Activated gamma-delta T cell treated with Interleukin-2 at 50 U/mL for 16 hours (primary cell): ENCODE data around the gene C1QTNF2.
"Not testable (repeated sequence)": the region's sequence is repeated elsewhere in the genome, so short reads cannot be mapped to it uniquely, and the experiment has no call there.

Experiments
- DNase-seq: peaks from one replicate; pipeline ENCODE4 v3.0.0-alpha.2; 2020

C1QTNF2 gene

DNA sequence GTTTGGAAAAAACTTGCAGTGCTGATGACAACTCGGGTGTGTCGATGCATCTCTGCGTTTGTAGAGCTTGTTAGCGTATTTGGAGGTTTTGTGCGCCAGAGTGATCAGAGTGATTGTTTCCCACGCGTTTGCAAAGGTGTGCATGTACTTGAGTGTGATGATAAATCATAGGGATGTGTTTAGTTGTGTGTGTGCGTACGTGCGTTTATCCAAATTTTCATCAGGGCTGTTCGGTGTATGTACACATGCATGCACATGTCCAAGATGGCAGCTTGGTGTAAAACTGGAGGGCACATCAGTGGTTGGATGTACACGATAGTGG, 248 bp upstream of the C1QTNF2 start:
- DNase-seq, result no peak

DNA sequence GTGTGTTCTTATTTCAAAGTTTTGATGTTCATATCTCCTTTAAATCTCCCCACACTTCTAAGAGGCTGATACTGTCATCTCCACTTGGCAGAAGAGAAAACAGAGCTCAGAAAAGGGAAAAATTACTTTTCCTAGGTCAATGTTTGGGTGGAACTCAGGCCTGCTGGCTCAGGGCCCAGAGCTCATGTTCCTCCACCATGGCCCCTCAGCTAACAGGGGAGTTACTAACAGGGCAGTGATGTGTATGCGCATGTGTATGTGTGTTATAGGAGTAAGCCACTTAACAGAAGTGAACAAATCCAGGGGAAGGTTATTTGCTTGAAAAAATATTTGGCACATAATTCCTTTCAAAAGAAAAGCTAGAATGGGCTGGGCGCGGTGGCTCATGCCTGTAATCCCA, 2.5 kb downstream of the C1QTNF2 start:
- DNase-seq, result no peak

DNA sequence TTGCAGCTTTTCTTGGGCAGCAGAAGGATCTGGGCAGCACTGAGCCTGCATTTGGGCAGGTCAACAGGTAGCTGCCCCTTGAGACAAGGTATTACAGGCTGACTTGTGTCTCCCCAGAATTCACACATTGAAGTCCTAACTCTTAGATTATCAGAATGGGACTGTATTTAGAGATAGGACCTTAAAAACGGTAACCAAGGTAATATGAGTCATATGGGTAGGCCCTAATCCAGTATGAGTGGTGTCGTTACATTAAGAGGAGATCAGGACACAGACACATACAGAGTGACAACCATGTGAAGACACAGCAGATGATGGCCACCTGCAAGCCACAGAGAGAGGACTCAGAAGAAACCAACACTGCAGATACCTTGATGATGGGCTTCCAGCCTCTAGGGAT, 3.2 kb downstream of the C1QTNF2 start:
- DNase-seq, result no peak

DNA sequence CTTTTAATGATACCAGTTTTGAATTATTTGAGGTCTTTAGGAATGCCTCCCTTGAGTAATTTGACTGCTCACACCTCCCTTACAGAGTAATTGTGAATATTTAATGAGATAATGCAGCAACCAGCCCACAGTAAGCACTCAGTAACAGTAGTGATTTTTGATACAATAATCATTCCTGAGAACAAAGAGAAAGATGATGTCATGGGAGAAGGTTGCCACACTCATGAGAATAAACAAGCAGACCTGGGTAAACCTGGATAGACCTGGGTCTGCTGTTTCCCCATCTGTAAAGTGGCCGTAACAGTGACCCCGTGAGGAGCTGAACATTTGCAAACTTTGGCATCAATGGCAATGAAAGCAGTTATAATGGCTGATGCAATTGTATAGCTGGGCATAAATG, 4.2 kb downstream of the C1QTNF2 start:
- DNase-seq, result no peak

DNA sequence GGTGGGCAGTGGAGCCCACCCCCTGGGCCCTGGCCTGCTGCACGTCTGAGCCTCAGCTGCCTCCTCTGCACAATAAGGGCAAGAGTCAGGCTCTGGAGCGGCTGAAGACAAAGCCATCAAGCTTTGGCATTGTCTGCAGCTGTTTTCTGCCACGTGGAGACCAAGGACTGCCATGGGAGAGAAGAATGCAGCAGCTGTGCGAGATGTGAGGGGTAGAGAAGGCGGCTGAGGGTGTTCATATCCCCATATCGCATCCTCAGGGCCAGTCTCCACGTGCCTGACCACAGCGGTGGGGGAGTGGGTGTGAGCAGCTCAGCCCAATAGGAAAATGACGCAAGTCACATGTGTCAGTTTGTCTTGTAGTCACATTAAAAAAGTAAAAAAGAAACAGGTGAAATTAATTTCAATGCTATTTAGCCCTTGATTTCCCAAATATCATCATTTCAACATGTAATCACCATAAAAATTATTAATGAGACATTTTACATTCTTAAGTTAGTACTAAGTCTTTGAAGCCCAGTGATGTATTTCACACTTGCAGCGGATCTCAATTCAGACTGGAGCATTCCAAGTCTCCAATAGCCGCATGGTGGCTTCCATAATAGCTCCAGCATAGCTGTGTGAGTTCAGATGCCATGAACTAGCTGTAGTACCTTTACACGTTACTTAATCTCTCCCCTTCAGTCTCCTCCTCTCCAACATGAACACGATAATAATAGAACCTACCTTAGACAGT, 6.6 kb downstream of the C1QTNF2 start:
- DNase-seq, result no peak

DNA sequence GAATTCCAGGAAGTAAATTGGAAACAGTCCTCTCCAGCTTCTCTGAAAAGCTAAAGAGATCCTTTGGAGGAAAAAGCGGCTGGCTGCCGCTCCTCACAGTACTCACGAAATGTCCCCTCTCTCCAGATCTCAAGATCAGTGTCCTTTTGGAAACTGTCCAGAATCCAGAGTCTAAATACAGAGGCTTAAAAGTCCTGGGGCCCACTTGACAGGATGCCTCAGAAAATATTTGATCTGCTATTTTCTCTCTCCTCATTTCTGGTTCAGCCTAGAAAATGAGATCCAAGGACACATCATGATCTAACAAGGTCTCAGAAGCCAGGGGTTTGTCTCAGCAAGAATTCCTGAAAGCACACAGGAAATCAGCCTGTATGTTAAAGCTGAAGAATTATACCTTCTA, 7.2 kb downstream of the C1QTNF2 start:
- DNase-seq, result no peak

DNA sequence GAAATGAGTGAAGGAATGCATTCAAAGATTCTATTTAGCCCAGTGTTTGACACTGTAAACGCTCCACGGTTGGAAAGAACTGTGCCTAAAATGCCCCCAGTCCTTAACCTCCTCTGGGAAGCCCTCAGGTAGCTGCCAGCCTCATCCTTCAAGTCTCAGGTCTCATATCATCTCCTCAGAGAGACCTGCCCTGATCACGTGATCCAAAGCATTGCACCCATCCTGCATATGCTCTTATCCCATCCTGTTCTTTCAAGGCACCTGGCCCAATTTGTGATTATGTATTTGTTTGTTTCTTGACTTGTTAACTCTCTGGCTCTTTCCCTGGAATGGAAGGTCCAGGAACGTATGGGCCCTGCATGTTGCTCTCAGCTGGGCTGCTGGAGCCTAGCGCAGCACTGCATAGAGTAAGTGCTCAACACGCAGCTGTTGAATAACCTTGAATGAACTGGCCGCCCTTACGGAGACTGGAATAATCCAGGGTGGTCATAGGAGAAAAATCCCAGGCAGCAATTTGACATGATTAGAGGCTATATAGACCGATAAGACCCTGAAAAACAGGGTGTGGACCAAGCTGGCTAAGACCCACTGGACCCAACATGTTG, 8.7 kb downstream of the C1QTNF2 start:
- DNase-seq, result no peak

DNA sequence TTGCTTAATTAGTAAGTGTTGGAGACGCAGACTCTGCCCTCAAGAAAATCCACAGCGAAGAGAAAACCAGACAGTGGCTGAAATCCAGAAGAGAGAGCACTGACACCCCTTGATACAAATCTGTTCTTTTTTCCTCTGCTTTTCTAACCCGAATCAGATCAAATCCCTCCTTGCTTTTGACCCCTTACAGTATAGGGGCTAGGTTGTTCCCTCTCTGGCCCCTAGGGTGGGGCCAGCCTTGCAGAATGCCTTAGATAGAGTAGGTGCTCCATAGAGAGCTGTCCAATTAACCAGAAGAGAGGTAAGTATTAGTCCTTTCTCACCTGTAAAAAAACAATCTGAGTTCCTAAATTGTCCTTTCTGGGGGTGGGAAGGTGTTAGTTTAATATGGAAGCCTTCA, 10.1 kb downstream of the C1QTNF2 start:
- no peak for DNase-seq

DNA sequence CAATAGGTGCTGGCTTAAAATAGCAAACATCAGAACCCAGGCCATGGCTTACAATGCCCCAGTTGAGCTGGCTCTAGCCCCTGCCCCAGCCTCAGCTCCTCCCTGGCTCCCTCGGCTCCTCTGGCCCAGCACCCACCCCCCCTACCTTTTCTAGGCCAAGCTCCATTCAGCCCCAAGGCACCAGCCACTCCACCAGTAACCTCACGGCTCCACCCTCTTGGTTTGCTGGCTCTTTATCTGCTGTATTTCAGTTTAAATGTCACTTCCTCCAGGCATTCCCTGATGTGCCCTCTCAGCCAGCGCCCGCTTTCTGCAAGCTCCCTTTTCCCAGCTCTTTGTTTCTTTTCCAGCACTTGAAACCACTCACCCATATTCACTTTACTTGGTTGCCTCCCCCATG, 10.6 kb downstream of the C1QTNF2 start:
- DNase-seq, result no peak

DNA sequence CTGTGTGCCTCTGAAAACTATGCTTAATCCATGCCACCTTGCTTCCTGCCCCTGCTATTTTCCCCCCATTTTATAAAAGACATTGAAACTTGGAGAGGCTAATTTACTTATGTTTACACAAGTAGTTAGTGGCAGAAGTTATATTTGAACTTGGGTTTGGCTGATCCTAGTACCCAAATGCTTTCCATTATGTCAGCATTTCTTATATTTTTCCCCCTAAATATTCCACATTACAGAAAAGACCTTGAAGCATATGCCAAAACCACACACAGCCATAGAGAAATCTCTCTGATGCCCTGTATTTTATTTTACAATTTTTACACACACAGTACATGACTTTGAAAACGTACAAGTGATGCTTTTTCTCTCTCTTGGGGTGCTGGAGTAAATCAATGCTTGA, 11.2 kb downstream of the C1QTNF2 start:
- DNase-seq, result no peak

DNA sequence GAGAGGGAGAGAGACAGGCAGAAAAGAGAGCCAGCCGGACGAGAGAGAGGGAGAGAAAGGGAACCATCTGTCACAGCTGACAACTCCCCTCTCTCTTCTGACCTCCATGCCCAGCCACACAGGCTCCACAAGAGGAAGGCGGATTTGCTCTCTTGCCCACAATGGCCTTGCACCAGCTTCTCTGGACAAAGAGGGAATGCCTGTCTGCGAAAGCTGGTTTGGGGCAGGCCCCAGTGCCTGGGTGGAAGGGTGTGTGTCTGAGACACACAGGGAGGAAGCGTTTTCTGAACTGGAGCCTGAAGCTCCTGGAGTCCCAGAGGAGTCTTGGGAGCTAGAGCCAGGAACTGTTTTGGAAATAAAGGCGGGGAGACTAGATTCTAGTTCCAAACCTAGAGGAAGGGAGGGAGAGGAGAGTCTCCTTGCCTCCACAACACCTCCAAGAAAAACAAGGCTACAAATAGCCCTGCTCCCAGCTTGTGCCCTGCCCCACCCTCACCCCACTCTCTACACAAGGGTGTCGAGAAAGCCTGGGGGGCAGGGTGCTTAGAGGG, 12.5 kb downstream of the C1QTNF2 start:
- DNase-seq, result no peak

DNA sequence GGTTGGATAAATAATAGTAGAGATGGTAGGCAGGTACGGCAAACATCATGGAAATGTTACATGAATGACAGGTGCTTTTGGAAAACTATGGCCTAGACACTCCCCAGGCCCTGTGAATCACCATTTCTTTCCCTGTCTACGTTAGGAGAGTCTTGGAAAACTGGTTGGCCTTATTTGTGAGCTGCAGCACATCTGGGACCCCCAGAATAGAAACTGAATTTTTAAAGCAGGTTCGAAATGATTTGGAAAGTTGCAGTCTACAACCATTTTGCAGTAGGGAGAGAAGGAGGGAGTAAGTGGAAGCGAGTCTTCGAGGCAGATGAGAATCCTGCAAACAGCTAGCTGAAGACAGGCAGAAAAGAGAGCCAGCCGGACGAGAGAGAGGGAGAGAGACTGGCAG, 13.0 kb downstream of the C1QTNF2 start:
- DNase-seq, result no peak

DNA sequence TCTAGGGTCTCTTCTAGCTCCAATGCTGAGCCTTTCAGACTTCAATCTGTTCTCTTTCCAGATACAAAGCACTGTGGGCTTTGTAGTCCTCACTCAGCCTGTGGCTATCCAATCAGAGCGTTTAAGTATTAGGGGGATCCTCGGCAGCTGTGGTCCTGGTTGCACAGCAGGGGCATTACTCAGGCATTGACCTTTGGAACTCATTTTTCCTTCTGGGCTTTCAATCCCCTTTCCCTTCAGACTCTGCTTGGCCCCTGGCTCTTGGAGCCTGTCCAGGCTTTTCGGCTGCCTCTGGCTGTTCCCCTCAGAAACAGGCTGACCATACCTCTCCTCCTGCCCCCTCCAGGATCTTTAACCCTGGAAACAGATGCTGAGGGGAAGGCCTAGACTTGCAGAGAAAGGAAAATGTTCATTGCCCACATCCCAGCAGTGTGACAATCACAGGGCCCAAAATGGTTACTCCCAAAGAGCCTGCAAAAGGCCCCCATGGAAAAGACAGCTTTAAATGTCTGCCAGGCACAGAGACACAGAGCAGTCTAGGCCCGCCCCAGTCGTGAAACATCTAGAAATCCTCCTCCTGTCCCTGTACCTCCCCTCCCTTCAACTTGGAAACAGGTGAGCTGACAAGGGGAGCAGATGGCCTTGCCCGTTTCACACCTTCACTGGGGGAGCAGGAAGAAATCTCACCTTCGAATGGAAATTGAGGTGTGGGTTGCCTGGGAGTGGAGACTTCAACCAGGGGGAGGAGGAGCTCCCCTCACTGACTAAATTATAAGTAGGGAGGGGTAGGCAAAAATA, 13.7 kb downstream of the C1QTNF2 start:
- no peak for DNase-seq

DNA sequence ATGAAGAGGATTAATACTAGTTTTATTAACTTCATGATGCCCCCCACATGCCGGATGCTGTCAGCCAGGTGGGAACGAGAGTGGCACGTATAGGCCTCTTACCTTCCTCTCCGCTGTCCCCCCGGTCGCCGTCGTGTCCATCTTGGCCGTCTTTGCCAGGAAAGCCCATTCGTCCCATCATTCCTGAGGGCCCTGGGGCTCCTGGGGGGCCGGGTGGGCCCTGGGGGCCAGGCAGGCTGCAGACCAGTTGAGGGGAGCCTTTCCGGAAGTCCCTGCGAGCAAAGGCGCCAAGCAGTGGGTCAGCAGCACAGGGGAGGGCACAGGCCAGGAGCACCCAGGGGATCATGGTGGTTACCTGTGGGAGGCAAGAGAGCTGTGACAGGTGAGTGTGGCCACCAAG, 15.8 kb downstream of the C1QTNF2 start:
- no peak for DNase-seq

DNA sequence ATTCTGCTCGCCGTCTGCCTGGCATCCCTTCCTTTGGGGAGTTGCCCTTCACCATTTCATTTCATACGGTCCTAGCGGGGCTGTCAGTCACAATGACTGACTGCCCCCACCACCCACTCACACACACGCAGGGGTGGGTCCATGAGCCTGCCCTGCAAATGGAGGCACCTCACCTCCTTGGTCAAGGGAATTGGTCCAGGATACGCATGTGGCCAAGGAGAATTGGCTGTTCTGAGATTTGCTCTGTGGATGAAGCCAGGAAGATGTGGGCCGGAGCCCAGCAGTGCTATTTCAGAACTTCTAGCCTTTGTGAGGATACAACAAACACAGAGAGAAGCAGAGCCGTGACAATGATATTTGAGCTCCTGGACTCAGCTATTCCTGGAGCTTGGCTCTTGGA, 17.0 kb downstream of the C1QTNF2 start:
- no peak for DNase-seq

DNA sequence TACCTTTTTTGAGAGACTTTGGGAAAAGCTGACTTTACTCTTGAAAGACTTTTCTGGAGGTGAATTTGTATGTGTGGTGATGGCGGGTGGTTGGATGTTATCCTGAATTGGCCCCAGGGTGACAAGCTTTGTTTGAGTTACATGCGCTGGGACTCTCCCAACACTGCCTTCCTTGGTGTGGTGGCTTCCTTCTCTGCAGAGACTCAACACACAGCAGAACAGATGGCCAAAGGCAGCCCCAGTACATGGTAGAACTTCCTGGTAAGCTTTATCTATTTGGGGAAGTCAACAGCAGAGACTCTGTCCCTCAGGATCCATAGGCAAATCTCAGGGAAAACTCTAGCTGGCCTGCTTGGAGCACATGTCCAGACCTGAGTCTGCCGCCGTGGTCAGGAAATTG, 18.1 kb downstream of the C1QTNF2 start:
- no peak for DNase-seq

DNA sequence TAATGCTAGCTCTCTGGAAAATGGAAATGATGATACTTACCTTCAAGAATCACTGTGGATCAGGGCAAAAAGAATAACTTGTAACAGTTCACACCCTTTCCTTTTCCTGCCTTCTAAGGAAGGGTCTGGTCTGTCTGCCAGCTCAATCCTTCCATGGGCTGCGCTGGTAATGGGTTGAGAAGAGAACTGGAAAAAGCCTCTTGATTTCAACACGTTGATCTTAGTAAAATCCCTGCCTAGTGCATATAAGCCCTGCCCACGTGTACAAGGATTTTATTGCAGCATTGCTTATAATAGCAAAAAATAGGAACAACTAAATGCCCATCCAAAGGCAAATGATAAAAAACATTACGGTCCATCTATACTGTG, 20.5 kb downstream of the C1QTNF2 start:
- DNase-seq, result no peak

DNA sequence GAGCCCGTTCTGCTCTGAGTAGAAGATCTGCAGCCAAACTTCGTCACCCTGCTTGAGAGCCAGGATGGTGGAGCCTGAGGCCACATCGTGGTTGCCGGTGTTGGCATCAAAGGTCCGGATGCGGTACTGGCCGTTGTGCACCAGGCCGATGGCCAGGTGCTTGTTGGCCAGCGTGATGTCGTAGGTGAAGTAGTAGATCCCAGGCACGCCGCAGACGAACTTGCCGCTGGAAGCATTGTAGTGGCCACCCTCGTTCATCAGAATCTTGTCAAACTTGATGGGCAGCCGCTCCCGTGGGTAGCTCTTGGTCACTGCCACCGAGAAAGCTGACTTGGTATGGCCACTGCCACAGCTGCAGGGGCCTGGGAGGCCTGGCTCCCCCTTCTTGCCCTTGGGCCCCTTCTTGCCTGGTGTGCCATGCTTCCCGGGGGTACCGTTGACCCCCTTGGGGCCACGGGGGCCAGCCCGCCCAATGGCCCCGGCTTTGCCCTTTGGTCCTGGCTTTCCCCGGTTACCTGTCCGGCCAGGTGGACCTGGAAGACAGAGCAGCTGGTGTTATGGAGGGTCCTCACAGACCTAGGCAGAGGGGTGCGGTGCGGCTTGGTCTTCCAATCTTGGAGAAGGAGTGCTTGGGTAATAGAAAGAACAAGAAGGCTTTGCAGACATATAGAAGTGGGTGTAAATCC, 21.0 kb downstream of the C1QTNF2 start:
- no peak for DNase-seq

DNA sequence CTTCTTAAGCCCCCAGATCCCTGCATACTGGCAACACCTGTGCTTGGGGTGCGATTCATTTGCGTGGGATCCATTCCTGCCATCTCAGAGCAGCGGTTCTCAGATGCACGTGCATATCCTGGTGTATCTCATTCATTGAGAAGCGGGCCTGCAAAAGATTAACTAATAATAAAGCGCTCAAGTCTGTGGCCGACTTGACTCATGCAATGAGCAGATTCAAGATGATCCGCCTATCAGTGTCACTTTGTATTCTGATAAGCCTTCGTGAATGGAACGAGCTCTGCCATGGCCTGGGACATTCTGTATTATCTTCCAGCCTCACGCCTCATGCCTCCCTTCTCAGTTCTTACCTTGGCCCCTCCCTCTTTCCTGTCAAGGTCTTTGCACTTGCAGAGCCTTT, 22.3 kb downstream of the C1QTNF2 start:
- DNase-seq, result no peak

DNA sequence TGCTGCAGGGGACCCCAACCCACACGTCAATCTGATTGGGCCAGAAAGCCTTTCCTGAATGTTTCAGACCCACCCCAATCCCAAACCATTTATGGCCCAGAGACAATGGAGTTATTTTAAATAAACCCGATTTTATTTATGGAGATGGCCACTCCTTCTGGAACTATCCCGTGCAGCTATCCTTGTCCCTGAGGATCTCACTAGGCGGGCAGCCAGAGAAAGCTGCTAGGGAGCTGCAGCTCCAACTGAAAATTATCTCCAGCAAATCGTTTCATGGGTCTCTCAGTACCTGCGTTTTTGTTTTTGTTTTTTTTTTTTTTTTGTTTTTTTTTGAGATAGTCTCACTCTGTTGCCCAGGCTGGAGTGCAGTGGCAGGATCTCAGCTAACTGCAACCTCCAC, 23.0 kb downstream of the C1QTNF2 start:
- no peak for DNase-seq

DNA sequence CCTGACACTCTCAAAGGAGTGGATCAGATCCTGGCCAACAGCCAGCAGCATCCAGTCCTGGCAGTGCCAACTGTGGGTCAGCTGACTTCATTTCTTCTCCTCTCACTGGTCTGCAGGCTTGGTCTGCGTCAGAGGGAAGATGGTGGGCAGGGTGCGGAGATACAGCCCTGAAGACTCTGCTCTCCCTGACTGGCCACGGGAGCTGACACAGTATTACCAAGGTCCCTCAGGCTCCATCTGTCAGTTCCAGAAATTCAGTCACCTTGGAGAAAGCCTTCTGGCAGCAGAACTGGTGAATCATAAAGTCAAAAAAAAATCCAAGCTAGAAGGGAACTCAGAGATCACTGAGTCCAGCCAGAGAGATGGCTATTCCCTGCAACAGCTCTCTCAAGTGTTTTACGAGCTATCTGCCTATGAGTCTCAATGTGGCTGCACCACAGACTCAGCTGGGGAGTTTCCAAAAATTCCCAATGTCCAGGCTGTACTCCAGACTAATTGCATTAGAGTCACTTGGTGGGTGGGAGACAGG, 27.9 kb downstream of the C1QTNF2 start:
- no peak for DNase-seq

DNA sequence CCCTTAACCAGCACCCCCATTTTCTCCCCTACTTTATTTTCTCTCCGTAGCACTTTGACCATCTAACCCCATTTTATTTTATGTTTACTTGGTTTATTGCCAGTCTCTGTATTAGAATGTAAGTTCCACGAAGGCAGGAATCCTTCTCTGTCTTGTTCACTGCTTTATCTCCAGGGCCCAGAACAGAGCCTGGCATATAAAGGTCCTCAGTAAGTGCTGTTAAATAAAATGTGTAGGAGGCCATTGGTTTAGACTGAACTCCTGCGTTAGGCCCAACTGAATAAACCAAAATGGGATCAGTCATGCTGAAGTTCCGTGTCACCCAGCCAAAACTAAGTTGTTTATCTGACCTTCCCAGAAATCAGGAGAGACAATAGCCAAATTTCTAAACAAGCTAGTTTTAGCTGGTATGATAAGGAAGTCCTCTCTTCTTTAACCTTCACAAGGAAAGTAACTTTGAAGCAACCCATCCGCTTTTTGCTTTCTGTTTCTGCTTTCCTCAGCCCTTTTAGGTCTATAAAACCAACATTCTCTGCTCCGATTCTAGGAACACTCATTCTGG, 29.0 kb downstream of the C1QTNF2 start:
- DNase-seq, result no peak

DNA sequence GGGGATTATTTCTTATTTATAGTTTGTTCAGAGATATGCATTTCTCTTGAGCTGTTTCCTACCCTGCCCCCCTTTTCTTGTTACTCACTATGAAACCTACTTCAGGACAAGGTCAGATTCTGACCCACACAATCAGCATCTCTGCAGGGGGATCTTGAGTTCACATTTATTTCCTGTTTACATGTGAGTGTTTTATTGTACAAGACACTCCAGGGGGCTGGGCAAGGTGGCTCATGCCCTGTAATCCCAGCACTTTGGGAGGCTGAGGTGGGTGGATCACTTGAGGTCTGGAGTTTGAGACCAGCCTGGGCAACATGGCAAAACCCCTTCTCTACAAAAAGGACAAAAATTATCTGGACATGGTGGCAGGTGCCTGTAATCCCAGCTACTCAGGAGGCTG, 29.9 kb downstream of the C1QTNF2 start:
- not testable (repeated sequence) for DNase-seq
